ENCODE measurements around the gene LTBP1. TPM values are rescaled to one million over a fixed set of nuclear protein-coding genes. Genes with fewer than 3 reads are reported as not detected.

The LTBP1 gene
- polyA plus RNA-seq, 2 of the 4 experiments (the other 2 are of a cell fraction) = 23.8 to 30.4 TPM

DNA sequence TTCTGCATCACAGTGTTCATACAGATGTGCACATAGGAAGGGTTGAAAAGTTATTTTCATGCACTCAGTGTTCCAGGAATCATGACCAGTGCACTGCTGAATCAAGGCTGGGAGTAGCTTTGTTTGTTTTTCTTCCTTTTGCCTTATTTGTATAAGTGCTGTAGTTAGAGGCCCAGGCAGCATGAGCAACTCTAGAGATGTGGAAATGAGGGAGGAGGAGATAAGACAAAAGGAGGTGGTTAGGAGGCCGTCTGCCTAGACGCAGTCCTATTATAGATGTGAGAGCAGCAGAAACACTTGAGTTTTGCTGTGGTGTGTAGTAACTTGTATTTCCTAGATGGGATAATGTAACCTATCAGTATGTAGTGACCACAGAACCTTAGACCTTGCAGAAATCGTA is 265.4 kb downstream of the LTBP1 start:
- WGBS (ENCODE audit: missing lambda C conversion rate) = 32% methylated on average over 3 of the region's 3 CpGs
- POLR2A ChIA-PET = interaction anchor here (0.6 to 1.0 kb wide), 2 partner anchors 10 to 19 kb away, joined by 3 to 5 read pairs; no protein-coding TSS in a partner anchor
- CTCF ChIA-PET = no interaction called here
- peak overlapping the region; percentile 73 to 86 for H3K27ac ChIP-seq
- H3K4me2 ChIP-seq = peak overlapping the region; percentile 45
- no peak overlapping the region for H3K4me3 ChIP-seq
- TF ChIP-seq NR3C1 (IDR thresholded peaks at IDR 0.05) (no peak), HOXA7 (CRISPR knock-in tag; IDR thresholded peaks at IDR 0.05) (no peak), CEBPB (IDR thresholded peaks at IDR 0.05) (peak; percentile 56 to 65; a peak in 1 of 4 replicates), SREBF2 (IDR thresholded peaks at IDR 0.05) (no peak), KDM1A (IDR thresholded peaks at IDR 0.05; ENCODE audit: low read depth) (no peak), REST (IDR thresholded peaks at IDR 0.05) (no peak), BHLHE40 (IDR thresholded peaks at IDR 0.05; ENCODE audit: low read depth, low read length) (no peak), EP300 (IDR thresholded peaks at IDR 0.05) (peak in 1 of 2 experiments; percentile 32; a peak in 1 of 5 replicates), MYC (IDR thresholded peaks at IDR 0.05; ENCODE audit: borderline replicate concordance, low read length) (no peak), CTCF (IDR thresholded peaks at IDR 0.05) (no peak), RAD21 (conservative IDR thresholded peaks at IDR 0.05 in 1 of 2, IDR thresholded peaks at IDR 0.05 in 1 of 2) (peak in 1 of 2 experiments; percentile 40; a peak in 2 of 5 replicates), HES2 (IDR thresholded peaks at IDR 0.05) (no peak), EHF (CRISPR knock-in tag; IDR thresholded peaks at IDR 0.05) (no peak), FOSL2 (IDR thresholded peaks at IDR 0.05) (no peak), FOSL2 (CRISPR knock-in tag; IDR thresholded peaks at IDR 0.05) (peak; percentile 59; the same call in 1 of the 2 replicates), BCL3 (IDR thresholded peaks at IDR 0.05) (no peak), HOXB13 (CRISPR knock-in tag; IDR thresholded peaks at IDR 0.05; ENCODE audit: low read depth) (no peak), PHF8 (IDR thresholded peaks at IDR 0.05; ENCODE audit: borderline replicate concordance, low read depth) (no peak), JUNB (IDR thresholded peaks at IDR 0.05) (peak; percentile 25; the same call in 1 of the 2 replicates)
- H3K9me3 ChIP-seq = no peaks in the 10 kb centered on the region
- ATAC-seq (peak; percentile 85), FAIRE-seq (no peak), DNase-seq (ENCODE audit: low read depth in 1 of 2, low spot score in 1 of 2) (peak; percentile 46 to 88)
- peaks cover 58% of the 10 kb centered on the region for H3K4me1 ChIP-seq

DNA sequence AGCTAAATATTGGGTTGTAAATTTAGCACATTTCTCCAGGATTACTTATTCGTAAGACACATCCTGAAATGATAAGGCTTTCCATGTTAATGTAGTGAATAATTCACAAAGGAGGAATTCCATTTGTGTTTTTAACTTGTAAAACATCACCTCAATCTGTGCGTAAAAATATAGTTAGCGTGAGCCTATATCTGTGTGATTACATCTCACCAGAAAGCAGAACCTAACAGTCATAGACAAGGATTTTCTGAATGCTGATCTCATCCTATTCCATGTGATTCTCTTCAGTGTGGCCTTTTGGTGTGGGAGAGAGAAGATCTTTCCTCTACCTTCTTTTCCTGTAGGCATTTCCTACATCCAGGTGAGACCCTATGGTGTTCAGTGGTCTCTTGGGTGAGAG is 266.5 kb downstream of the LTBP1 start:
- WGBS (ENCODE audit: missing lambda C conversion rate) = 95% methylated on average over 3 of the region's 3 CpGs
- CTCF ChIA-PET = no interaction called here

More for the DNA sequence above, 266.5 kb downstream of the LTBP1 start:
- POLR2A ChIA-PET = no interaction called here
- Histone ChIP-seq H3K4me1 (peaks cover 69% of the 10 kb centered on the region), H3K27ac (peak overlapping the region; percentile 73 to 86), H3K4me3 (no peak overlapping the region), H3K4me2 (no peak overlapping the region; the same call in 2 of the 3 replicates), H3K9me3 (no peaks in the 10 kb centered on the region)
- ATAC-seq = no peak
- no peak for FAIRE-seq
- DNase-seq (ENCODE audit: low read depth in 1 of 2, low spot score in 1 of 2) = no peak
- TF ChIP-seq POLR2A (IDR thresholded peaks at IDR 0.05; ENCODE audit: low read length) = no peak
- TF ChIP-seq GATA3 (IDR thresholded peaks at IDR 0.05; ENCODE audit: borderline replicate concordance) = no peak
- no peak for TF ChIP-seq RAD21 (conservative IDR thresholded peaks at IDR 0.05 in 1 of 2, IDR thresholded peaks at IDR 0.05 in 1 of 2)
- no peak for TF ChIP-seq ZC3H11A (IDR thresholded peaks at IDR 0.05)
